Stomach (tissue), 9 donors: ENCODE results near the gene BLOC1S3. TPM values are rescaled to one million over a fixed set of nuclear protein-coding genes. Genes with fewer than 3 reads are reported as not detected.

Source experiments
- DNase-seq, 2 donors: peaks; one replicate each; pipeline versions ENCODE4 v3.0.0 to v3.0.0-alpha.2; 2013 to 2019
- H3K27ac ChIP-seq, 5 donors: fragments of 200-600 bp in 4 of 5; sonication (generic) in 4 of 5; one replicate each; pipeline ENCODE4 v1.5.1; 2013 to 2019; ENCODE audit warnings: mild to moderate bottlenecking in 1 of 5, moderate library complexity in 1 of 5
- H3K27me3 ChIP-seq, 3 donors: fragments of 200-600 bp; sonication (generic); one replicate each; pipeline ENCODE4 v1.5.1; 2017 to 2019; ENCODE audit warnings: mixed run types in 1 of 3
- H3K36me3 ChIP-seq, 4 donors: fragments of 200-600 bp; sonication (generic); 1 replicate in 3 of 4; 2 replicates in 1 of 4; pipeline ENCODE4 v1.5.1; 2016 to 2019
- H3K4me1 ChIP-seq, 4 donors: fragments of 200-600 bp; sonication (generic); one replicate each; pipeline ENCODE4 v1.5.1; 2016 to 2019
- H3K4me3 ChIP-seq, 4 donors: fragments of 200-600 bp; sonication (generic) in 3 of 4; one replicate each; pipeline ENCODE4 v1.5.1; 2016 to 2019; ENCODE audit warnings: mild to moderate bottlenecking in 1 of 4
- H3K9me3 ChIP-seq, 4 donors: fragments of 200-600 bp; sonication (generic); one replicate each; pipeline ENCODE4 v1.5.1; 2016 to 2019
- EP300 ChIP-seq: sonication (generic); formaldehyde crosslinking; IDR thresholded peaks from one replicate; pipeline ENCODE4 v1.6.1; 2017; ENCODE audit warnings: antibody characterized with exemption
- POLR2A ChIP-seq, 4 donors: fragments of 450-650 bp; IDR thresholded peaks; one replicate each; pipeline ENCODE4 v1.6.1; 2016; ENCODE audit warnings: antibody characterized with exemption in 4 of 4, control low read depth in 2 of 4, mild to moderate bottlenecking in 1 of 4, moderate library complexity in 1 of 4
- POLR2AphosphoS5 ChIP-seq, 3 donors: sonication (generic); formaldehyde crosslinking; IDR thresholded peaks; one replicate each; pipeline ENCODE4 v1.6.1; 2016; ENCODE audit warnings: antibody characterized with exemption in 3 of 3
- WGBS, 5 donors: extraction: QIAGEN DNeasy Blood & Tissue Kit in 3 of 5; methylation state at CpG; one replicate each; pipeline versions ENCODE4 v1.1.5 to v1.1.7; 2013 to 2018; 5-methylcytosine and 5-hydroxymethylcytosine counted together
- intact Hi-C: fragments of 100-400 bp; cut with DNase I; formaldehyde crosslinking; loops from one replicate; pipeline ENCODE4 v1.15.1; 2023; ENCODE audit warnings: low total_unique reads
- polyA plus RNA-seq, 3 donors: library from polyadenylated mRNA; stranded (reverse); fragments of 200-250 nt; gene quantifications; one replicate each; pipeline ENCODE4 v1.2.3, GENCODE V29; 2013
- total RNA-seq, 5 donors: library from RNA; depleted of rRNA; stranded (reverse); fragments of >200 nt; gene quantifications; one replicate each; pipeline versions ENCODE4 v1.1.0 to v1.2.3, GENCODE V29; 2014 to 2016
- TF ChIP-seq, protein P1 (sequence below), 7 experiments: fragments of 450-650 bp in 4 of 7; fragments of 200-600 bp in 3 of 7; sonication (generic) in 3 of 7; IDR thresholded peaks; one replicate each; pipeline ENCODE4 v1.5.1; 2016 to 2019; ENCODE audit warnings: antibody characterized with exemption in 7 of 7, control low read depth in 2 of 7, mild to moderate bottlenecking in 1 of 7
- donor health status: healthy with polysubstance abuse.
- donor health status: Bipolar disorder and iron deficiency.
- donor health status: healthy.

BLOC1S3 gene
- total and polyA plus RNA-seq, 8 donors, result 3.1 to 71.0 (median 5.9) TPM

- no peak for TF ChIP-seq POLR2A (IDR thresholded peaks at IDR 0.05)
- no peak for TF ChIP-seq POLR2AphosphoS5 (IDR thresholded peaks at IDR 0.05)
- TF ChIP-seq, protein P1, sequence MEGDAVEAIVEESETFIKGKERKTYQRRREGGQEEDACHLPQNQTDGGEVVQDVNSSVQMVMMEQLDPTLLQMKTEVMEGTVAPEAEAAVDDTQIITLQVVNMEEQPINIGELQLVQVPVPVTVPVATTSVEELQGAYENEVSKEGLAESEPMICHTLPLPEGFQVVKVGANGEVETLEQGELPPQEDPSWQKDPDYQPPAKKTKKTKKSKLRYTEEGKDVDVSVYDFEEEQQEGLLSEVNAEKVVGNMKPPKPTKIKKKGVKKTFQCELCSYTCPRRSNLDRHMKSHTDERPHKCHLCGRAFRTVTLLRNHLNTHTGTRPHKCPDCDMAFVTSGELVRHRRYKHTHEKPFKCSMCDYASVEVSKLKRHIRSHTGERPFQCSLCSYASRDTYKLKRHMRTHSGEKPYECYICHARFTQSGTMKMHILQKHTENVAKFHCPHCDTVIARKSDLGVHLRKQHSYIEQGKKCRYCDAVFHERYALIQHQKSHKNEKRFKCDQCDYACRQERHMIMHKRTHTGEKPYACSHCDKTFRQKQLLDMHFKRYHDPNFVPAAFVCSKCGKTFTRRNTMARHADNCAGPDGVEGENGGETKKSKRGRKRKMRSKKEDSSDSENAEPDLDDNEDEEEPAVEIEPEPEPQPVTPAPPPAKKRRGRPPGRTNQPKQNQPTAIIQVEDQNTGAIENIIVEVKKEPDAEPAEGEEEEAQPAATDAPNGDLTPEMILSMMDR (IDR thresholded peaks at IDR 0.05), result no peak
- no peak for TF ChIP-seq EP300
- peaks cover 15 to 23% (median 17%) of the 10 kb centered on the region in 4 donors for H3K4me1 ChIP-seq
- peaks cover 23 to 64% (median 51%) of the 10 kb centered on the region in 4 donors for H3K36me3 ChIP-seq
- peaks cover 0 to 30% (median 14%) of the 10 kb centered on the region in 3 donors for H3K27me3 ChIP-seq
- no peak overlapping the region for H3K27ac ChIP-seq
- no peak for DNase-seq
- WGBS, 5 donors, result 85 to 88% (median 86%) methylated on average over 12 to 18 of the region's 18 CpGs
- no peak overlapping the region for H3K4me3 ChIP-seq
- H3K9me3 ChIP-seq, result peaks cover 0 to 4% (median 0%) of the 10 kb centered on the region in 4 donors
- intact Hi-C loops, result no loop called here
Measured at GRCh38 chr19:45147835-45148676, 30.5 kb upstream of the BLOC1S3 start.

DNA sequence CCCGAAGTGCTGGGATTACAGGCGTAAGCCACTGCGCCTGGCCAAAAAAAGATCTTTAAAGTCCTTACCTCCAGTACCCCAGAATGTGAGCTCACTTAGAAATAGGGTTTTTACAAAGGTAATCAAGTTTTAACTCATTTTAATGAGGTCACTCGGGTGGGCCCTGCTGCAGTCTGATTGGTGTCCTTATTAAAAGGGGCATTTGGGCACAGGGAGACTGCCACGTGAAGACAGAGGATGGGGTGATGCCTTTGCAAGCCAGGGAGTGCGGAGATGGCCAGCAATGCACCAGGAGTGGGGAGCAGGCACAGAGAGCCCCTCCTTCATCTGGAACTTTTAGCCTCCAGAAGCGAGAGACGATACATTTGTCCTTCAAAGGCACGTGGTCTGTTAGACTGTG is 29.5 kb upstream of the BLOC1S3 start:
- TF ChIP-seq POLR2A (IDR thresholded peaks at IDR 0.05), result no peak
- no peak for TF ChIP-seq EP300
- TF ChIP-seq, protein P1 (IDR thresholded peaks at IDR 0.05), result no peak
- TF ChIP-seq POLR2AphosphoS5 (IDR thresholded peaks at IDR 0.05), result no peak
- Histone ChIP-seq H3K9me3 (peaks cover 0 to 4% (median 0%) of the 10 kb centered on the region in 4 donors), H3K27ac (no peak overlapping the region), H3K36me3 (peaks cover 22 to 53% (median 40%) of the 10 kb centered on the region in 4 donors), H3K27me3 (peaks cover 0 to 41% (median 23%) of the 10 kb centered on the region in 3 donors), H3K4me1 (peaks cover 25 to 34% (median 28%) of the 10 kb centered on the region in 4 donors), H3K4me3 (no peak overlapping the region)
- no peak for DNase-seq
- WGBS, 5 donors, result 81 to 92% (median 88%) methylated on average over 6 to 9 of the region's 9 CpGs
- intact Hi-C loops, result no loop called here

DNA sequence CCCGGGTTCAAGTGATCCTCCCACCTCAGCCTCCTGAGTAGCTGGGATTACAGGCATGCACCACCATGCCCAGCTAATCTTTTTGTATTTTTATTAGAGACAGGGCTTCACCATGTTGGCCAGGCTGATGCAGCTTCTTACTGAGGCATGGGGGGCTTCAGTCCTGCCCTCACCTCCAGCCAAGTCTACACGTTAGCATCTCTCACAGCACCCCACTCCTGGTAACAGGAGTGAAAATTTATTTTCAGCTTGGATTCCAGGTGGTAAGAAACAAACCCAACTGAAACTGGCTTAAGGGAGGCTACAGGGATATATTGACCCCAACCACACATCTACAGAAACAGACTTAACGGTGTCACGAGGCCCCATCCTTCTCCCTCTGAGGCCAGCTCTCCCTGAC is 28.4 kb upstream of the BLOC1S3 start:
- Histone ChIP-seq H3K27me3 (peaks cover 0 to 46% (median 23%) of the 10 kb centered on the region in 3 donors), H3K36me3 (peaks cover 14 to 43% (median 30%) of the 10 kb centered on the region in 4 donors), H3K9me3 (peaks cover 0 to 4% (median 0%) of the 10 kb centered on the region in 4 donors), H3K27ac (no peak overlapping the region), H3K4me1 (peaks cover 26 to 41% (median 31%) of the 10 kb centered on the region in 4 donors), H3K4me3 (no peak overlapping the region)
- 90 to 98% (median 95%) methylated on average over 4 of the region's 4 CpGs for whole genome bisulfite sequencing, 5 donors
- intact Hi-C loops, result no loop called here
- TF ChIP-seq POLR2A (IDR thresholded peaks at IDR 0.05) (no peak), EP300 (no peak), POLR2AphosphoS5 (IDR thresholded peaks at IDR 0.05) (no peak)
- TF ChIP-seq, protein P1 (IDR thresholded peaks at IDR 0.05), result no peak
- DNase-seq, result no peak

- peaks cover 8 to 36% (median 24%) of the 10 kb centered on the region in 4 donors for H3K36me3 ChIP-seq
- no peak overlapping the region for H3K4me3 ChIP-seq
- peaks cover 0 to 46% (median 23%) of the 10 kb centered on the region in 3 donors for H3K27me3 ChIP-seq
- H3K9me3 ChIP-seq, result peaks cover 0 to 4% (median 0%) of the 10 kb centered on the region in 4 donors
- intact Hi-C loops, result no loop called here
- WGBS, 5 donors, result 34 to 66% (median 44%) methylated on average over 3 to 4 of the region's 4 CpGs
- peaks cover 26 to 41% (median 31%) of the 10 kb centered on the region in 4 donors for H3K4me1 ChIP-seq
- no peak overlapping the region for H3K27ac ChIP-seq
- TF ChIP-seq EP300 (no peak), POLR2AphosphoS5 (IDR thresholded peaks at IDR 0.05) (no peak), POLR2A (IDR thresholded peaks at IDR 0.05) (no peak)
- TF ChIP-seq, protein P1 (IDR thresholded peaks at IDR 0.05), result no peak
- DNase-seq, result no peak
Measured at GRCh38 chr19:45150751-45151281, 27.8 kb upstream of the BLOC1S3 start.
